NCI-H526 treated with DMSO at 0.1 percent for 48 hours (cell line): Measurements from ENCODE around the gene LNX1.
"Not testable (repeated sequence)": the region's sequence is repeated elsewhere in the genome, so short reads cannot be mapped to it uniquely, and the experiment has no call there.

ENCODE experiments used
- DNase-seq: peaks from one replicate; lab custom pipeline; 2025; lab: John Stamatoyannopoulos, UW

LNX1 gene

GRCh38 chr4:53494851-53495250 is 96.4 kb downstream of the LNX1 start:
- no peak for DNase-seq

GRCh38 chr4:53490965-53491622 is 100.2 kb downstream of the LNX1 start:
- DNase-seq = peak; percentile 4

- DNase-seq = no peak
Observed at GRCh38 chr4:53490161-53490956, 100.9 kb downstream of the LNX1 start.

- DNase-seq = no peak
Observed at GRCh38 chr4:53489279-53489889, 101.9 kb downstream of the LNX1 start.

GRCh38 chr4:53487766-53488165 is 103.5 kb downstream of the LNX1 start:
- no peak for DNase-seq

GRCh38 chr4:53485658-53486040 is 105.6 kb downstream of the LNX1 start:
- no peak for DNase-seq

- no peak for DNase-seq
Observed at GRCh38 chr4:53484911-53485657, 106.2 kb downstream of the LNX1 start.

- no peak for DNase-seq
Observed at GRCh38 chr4:53483250-53483649, 108.0 kb downstream of the LNX1 start.

- DNase-seq = no peak
Observed at GRCh38 chr4:53481586-53481985, 109.7 kb downstream of the LNX1 start.

GRCh38 chr4:53480909-53481308 is 110.4 kb downstream of the LNX1 start:
- no peak for DNase-seq

GRCh38 chr4:53479736-53480525 is 111.4 kb downstream of the LNX1 start:
- no peak for DNase-seq

- DNase-seq = peak; percentile 28
Observed at GRCh38 chr4:53478671-53479456, 112.4 kb downstream of the LNX1 start.

- DNase-seq = no peak
Observed at GRCh38 chr4:53477636-53478035, 113.7 kb downstream of the LNX1 start.

- DNase-seq = no peak
Observed at GRCh38 chr4:53477038-53477565, 114.2 kb downstream of the LNX1 start.

GRCh38 chr4:53476232-53477037 is 114.9 kb downstream of the LNX1 start:
- DNase-seq = no peak

- DNase-seq = not testable (repeated sequence)
Observed at GRCh38 chr4:53466576-53466975, 124.7 kb downstream of the LNX1 start.

- no peak for DNase-seq
Observed at GRCh38 chr4:53465891-53466290, 125.4 kb downstream of the LNX1 start.

- no peak for DNase-seq
Observed at GRCh38 chr4:53465281-53465680, 126.0 kb downstream of the LNX1 start.

GRCh38 chr4:53463340-53463739 is 127.9 kb downstream of the LNX1 start:
- DNase-seq = no peak

- DNase-seq = no peak
Observed at GRCh38 chr4:53461244-53461643, 130.0 kb downstream of the LNX1 start.
